Stomach (tissue), 4 donors: Measurements from ENCODE around the gene BCR.

Experiments used
- POLR2AphosphoS5 ChIP-seq, 3 donors: sonication (generic); formaldehyde crosslinking; IDR thresholded peaks; one replicate each; pipeline ENCODE4 v1.6.1; 2016; ENCODE audit warnings: antibody characterized with exemption in 3 of 3
- TF ChIP-seq, protein P1 (sequence below), 7 experiments: fragments of 450-650 bp in 4 of 7; fragments of 200-600 bp in 3 of 7; sonication (generic) in 3 of 7; IDR thresholded peaks; one replicate each; pipeline ENCODE4 v1.5.1; 2016 to 2019; ENCODE audit warnings: antibody characterized with exemption in 7 of 7, control low read depth in 2 of 7, mild to moderate bottlenecking in 1 of 7

DNA sequence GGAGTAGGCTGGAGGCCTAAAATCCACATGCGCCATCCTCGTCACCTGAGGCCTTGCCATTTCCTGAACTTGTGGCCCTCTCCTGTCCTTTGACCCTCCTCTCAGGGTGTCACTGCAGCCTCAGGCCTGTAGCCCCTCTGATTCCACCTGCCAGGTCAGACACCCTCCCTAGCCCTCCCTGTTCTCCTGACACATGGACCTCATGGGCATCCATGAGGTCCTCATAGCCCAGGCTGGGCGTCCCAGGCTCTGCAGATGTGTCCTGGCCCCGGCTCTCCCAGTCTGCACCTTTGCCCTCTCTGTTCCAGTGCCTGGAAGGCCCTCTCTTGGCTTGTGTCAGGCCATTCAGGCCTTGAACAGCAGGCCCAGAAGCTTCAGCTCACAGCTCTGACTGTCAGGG is 19.3 kb upstream of the BCR start:
- no peak for TF ChIP-seq POLR2AphosphoS5 (IDR thresholded peaks at IDR 0.05)
- TF ChIP-seq, protein P1, sequence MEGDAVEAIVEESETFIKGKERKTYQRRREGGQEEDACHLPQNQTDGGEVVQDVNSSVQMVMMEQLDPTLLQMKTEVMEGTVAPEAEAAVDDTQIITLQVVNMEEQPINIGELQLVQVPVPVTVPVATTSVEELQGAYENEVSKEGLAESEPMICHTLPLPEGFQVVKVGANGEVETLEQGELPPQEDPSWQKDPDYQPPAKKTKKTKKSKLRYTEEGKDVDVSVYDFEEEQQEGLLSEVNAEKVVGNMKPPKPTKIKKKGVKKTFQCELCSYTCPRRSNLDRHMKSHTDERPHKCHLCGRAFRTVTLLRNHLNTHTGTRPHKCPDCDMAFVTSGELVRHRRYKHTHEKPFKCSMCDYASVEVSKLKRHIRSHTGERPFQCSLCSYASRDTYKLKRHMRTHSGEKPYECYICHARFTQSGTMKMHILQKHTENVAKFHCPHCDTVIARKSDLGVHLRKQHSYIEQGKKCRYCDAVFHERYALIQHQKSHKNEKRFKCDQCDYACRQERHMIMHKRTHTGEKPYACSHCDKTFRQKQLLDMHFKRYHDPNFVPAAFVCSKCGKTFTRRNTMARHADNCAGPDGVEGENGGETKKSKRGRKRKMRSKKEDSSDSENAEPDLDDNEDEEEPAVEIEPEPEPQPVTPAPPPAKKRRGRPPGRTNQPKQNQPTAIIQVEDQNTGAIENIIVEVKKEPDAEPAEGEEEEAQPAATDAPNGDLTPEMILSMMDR (IDR thresholded peaks at IDR 0.05), result no peak
